Measurements from ENCODE around the gene ETFDH. TPM values are rescaled to one million over a fixed set of nuclear protein-coding genes. Genes with fewer than 3 reads are reported as not detected.

Gene ETFDH
- total RNA-seq, 1 donor from 2014 or later: 15.4 TPM

- DNase-seq (no peak), ATAC-seq (ENCODE audit: low read depth) (no peak)
- Mint-ChIP-seq H3K4me1 (no peaks in the 10 kb centered on the region), H3K27ac (no peak overlapping the region), H3K36me3 (ENCODE audit: low read depth) (no peaks in the 10 kb centered on the region), H3K4me3 (no peak overlapping the region), H3K27me3 (peaks cover 9% of the 10 kb centered on the region), H3K9me3 (no peaks in the 10 kb centered on the region)
- intact Hi-C loops (cut with micrococcal nuclease): no loop called here
- CTCF ChIA-PET: no interaction called here
- TF ChIP-seq CTCF (IDR thresholded peaks at IDR 0.05): no peak
- POLR2A ChIA-PET: no interaction called here
Observed at GRCh38 chr4:158644356-158644755, 27.7 kb upstream of the ETFDH start.

GRCh38 chr4:158644760-158645159, 27.3 kb upstream of the ETFDH start:
- H3K4me1 Mint-ChIP-seq: no peaks in the 10 kb centered on the region
- H3K27ac Mint-ChIP-seq: no peak overlapping the region
- H3K9me3 Mint-ChIP-seq: no peaks in the 10 kb centered on the region
- ChIA-PET CTCF (no interaction called here), POLR2A (no interaction called here)
- H3K27me3 Mint-ChIP-seq: peaks cover 9% of the 10 kb centered on the region
- no peaks in the 10 kb centered on the region for H3K36me3 Mint-ChIP-seq (ENCODE audit: low read depth)
- intact Hi-C loops (cut with micrococcal nuclease): no loop called here
- no peak for ATAC-seq (ENCODE audit: low read depth)
- DNase-seq: no peak
- no peak for TF ChIP-seq CTCF (IDR thresholded peaks at IDR 0.05)
- H3K4me3 Mint-ChIP-seq: no peak overlapping the region

GRCh38 chr4:158649111-158649680, 22.9 kb upstream of the ETFDH start:
- Mint-ChIP-seq H3K4me3 (no peak overlapping the region), H3K27ac (no peak overlapping the region), H3K27me3 (peaks cover 9% of the 10 kb centered on the region), H3K36me3 (ENCODE audit: low read depth) (no peaks in the 10 kb centered on the region), H3K4me1 (peaks cover 7% of the 10 kb centered on the region), H3K9me3 (no peaks in the 10 kb centered on the region)
- intact Hi-C loops (cut with micrococcal nuclease): no loop called here
- no peak for TF ChIP-seq CTCF (IDR thresholded peaks at IDR 0.05)
- ChIA-PET POLR2A (no interaction called here), CTCF (no interaction called here)
- DNase-seq (no peak), ATAC-seq (ENCODE audit: low read depth) (no peak)

- ChIA-PET POLR2A (no interaction called here), CTCF (no interaction called here)
- no peak for TF ChIP-seq CTCF (IDR thresholded peaks at IDR 0.05)
- Mint-ChIP-seq H3K27ac (no peak overlapping the region), H3K9me3 (no peaks in the 10 kb centered on the region), H3K36me3 (ENCODE audit: low read depth) (no peaks in the 10 kb centered on the region), H3K4me3 (no peak overlapping the region), H3K27me3 (peaks cover 1% of the 10 kb centered on the region), H3K4me1 (peaks cover 7% of the 10 kb centered on the region)
- DNase-seq: no peak
- ATAC-seq (ENCODE audit: low read depth): no peak
- intact Hi-C loops (cut with micrococcal nuclease): no loop called here
Observed at GRCh38 chr4:158652920-158653319, 19.2 kb upstream of the ETFDH start.

- ATAC-seq (ENCODE audit: low read depth) (no peak), DNase-seq (no peak)
- H3K27me3 Mint-ChIP-seq: peaks cover 8% of the 10 kb centered on the region
- intact Hi-C loops (cut with micrococcal nuclease): no loop called here
- no peaks in the 10 kb centered on the region for H3K36me3 Mint-ChIP-seq (ENCODE audit: low read depth)
- H3K9me3 Mint-ChIP-seq: no peaks in the 10 kb centered on the region
- TF ChIP-seq CTCF (IDR thresholded peaks at IDR 0.05): no peak
- POLR2A ChIA-PET: no interaction called here
- CTCF ChIA-PET: no interaction called here
- H3K4me3 Mint-ChIP-seq: no peak overlapping the region
- H3K27ac Mint-ChIP-seq: no peak overlapping the region
- H3K4me1 Mint-ChIP-seq: peaks cover 7% of the 10 kb centered on the region
Observed at GRCh38 chr4:158656439-158656838, 15.7 kb upstream of the ETFDH start.
